ENCODE data around the gene SERPINA1.

Gene SERPINA1

DNA sequence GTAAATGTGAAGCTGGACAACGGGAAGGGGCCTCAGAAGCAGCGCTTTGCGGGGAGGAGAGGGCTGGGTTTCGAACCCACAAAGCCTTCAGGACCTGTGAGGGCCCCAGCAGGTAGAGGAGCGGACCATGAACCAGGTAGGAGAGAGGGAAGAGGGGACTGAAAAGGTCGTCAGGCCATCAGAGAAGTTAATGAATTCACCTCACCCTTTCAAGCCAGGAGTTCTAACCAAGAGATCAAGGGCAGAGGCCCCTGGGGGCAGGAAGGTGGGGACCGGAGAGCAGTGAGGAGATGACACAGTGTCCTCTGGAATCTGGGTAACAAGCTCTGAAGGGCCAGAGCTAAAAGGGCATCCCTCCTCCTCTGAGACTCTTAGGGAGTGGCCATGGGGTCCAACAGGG is 19.4 kb downstream of the SERPINA1 start:
- Histone ChIP-seq H3K27ac (ENCODE audit: insufficient read depth, low read depth, low read length, poor library complexity, severe bottlenecking) (no peak overlapping the region), H3K36me3 (ENCODE audit: control insufficient read depth, insufficient read depth, low read length) (no peaks in the 10 kb centered on the region), H3K4me1 (ENCODE audit: control insufficient read depth, insufficient read depth, low read length) (peaks cover 5% of the 10 kb centered on the region), H3K27me3 (ENCODE audit: control insufficient read depth, insufficient read depth, low read length, poor library complexity, severe bottlenecking) (no peaks in the 10 kb centered on the region), H3K9me3 (ENCODE audit: control insufficient read depth, low read length) (no peaks in the 10 kb centered on the region), H3K4me3 (ENCODE audit: insufficient read depth, low read depth, low read length) (no peak overlapping the region)
- WGBS, 2 experiments = 86 to 89% methylated on average over 7 of the region's 7 CpGs

DNA sequence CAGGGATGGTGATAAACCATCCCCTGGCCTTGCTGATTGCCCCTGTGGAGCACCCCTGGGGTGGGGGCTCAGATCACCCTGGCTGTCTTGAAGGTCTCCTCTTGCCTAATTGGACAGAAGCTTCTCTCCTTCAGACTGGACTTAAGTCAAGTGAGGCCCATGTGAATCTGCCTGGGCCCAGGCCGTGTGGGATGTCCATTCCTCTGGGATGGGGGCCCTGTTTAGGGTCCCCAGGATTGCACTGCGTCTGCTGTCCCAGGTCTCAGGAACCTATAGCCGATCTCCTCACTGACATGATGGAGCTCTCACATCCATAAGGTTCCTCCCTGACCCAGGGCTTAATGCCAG is 20.2 kb downstream of the SERPINA1 start:
- Histone ChIP-seq H3K27me3 (ENCODE audit: control insufficient read depth, insufficient read depth, low read length, poor library complexity, severe bottlenecking) (no peaks in the 10 kb centered on the region), H3K4me1 (ENCODE audit: control insufficient read depth, insufficient read depth, low read length) (no peaks in the 10 kb centered on the region), H3K9me3 (ENCODE audit: control insufficient read depth, low read length) (no peaks in the 10 kb centered on the region), H3K36me3 (ENCODE audit: control insufficient read depth, insufficient read depth, low read length) (no peaks in the 10 kb centered on the region), H3K4me3 (ENCODE audit: insufficient read depth, low read depth, low read length) (no peak overlapping the region), H3K27ac (ENCODE audit: insufficient read depth, low read depth, low read length, poor library complexity, severe bottlenecking) (no peak overlapping the region)
- 92 to 94% methylated on average over 3 of the region's 3 CpGs for WGBS, 2 experiments

DNA sequence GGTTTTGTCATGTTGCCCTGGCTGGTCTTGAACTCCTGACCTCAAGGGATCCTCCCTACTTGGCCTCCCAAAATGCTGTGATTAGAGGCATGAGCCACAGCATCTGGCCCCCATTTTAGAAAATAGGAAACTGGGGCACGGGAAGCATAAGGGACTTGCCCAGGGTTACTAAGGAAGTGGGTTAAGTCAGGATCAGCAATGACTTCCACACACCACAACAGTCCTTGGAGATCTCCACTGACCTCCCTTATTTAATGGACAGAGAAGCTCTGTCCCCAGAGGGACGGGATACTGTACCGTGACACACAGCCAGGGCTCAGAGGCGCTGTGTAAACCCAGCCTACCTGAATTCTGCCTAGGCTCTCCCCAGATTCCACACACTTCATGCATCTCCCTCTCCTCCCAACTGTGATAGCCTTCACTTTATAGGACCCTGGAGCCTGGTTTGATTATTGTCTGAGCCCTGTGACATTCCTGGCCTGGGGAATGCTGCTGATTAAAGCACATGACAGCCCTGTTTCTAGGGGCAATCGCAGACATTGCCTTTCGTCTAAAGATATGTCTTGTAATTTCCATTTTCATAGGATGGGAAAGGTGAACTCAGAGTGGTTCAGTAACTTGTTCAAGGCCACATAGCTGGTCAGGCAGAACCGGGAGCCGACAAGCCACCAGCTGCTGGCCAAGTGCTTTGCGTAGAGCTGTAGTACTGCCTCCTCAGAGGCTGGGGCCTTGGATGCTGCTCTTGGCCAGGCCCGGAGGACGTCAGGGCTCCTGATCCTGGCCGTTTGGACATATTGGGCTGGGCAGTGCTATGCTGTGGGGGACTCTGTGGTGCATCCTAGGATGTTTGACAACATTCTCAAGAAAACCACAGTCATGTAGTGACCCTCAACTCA is 20.8 kb downstream of the SERPINA1 start:
- 87 to 90% methylated on average over 12 of the region's 12 CpGs for WGBS, 2 experiments
- no peaks in the 10 kb centered on the region for H3K9me3 ChIP-seq (ENCODE audit: control insufficient read depth, low read length)
- no peak overlapping the region for H3K27ac ChIP-seq (ENCODE audit: insufficient read depth, low read depth, low read length, poor library complexity, severe bottlenecking)
- no peak overlapping the region for H3K4me3 ChIP-seq (ENCODE audit: insufficient read depth, low read depth, low read length)
- no peaks in the 10 kb centered on the region for H3K4me1 ChIP-seq (ENCODE audit: control insufficient read depth, insufficient read depth, low read length)
- H3K36me3 ChIP-seq (ENCODE audit: control insufficient read depth, insufficient read depth, low read length) = no peaks in the 10 kb centered on the region
- H3K27me3 ChIP-seq (ENCODE audit: control insufficient read depth, insufficient read depth, low read length, poor library complexity, severe bottlenecking) = no peaks in the 10 kb centered on the region

DNA sequence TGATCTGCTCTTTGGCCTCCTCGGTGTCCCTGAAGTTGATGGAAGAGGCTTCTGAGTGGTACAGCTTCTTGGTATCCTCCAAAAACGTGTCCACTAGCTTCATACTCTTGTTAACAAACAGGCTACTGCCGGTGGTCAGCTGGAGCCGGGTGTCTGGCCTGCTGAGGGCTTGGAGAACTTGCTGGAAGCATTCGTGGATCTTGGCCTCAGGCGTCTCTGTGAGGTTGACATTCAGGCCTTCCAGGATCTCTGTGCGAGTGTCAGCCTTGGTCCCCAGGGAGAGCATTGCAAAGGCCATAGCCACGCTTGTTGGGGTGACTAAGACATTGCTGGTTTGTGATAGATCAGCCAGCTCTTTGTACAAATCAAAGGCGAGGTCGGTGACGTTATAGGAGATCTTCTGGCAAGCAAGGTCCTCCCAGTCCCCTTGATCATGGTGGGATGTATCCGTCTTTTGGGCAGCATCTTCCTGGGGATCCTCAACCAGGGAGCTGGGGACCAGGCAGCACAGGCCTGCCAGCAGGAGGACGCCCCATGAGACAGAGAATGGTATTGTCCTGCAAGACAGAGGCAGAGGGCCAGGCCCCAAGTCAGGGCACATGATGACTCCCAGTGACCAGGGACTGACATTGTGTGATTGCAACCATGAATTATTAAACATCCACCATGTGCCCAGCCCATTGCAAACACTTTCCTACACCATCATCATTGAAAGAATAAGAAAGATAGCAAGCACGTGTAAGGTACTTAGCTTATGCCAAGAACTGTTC is 22.1 kb downstream of the SERPINA1 start, which contains the start of gene SERPINA2:
TSS of gene SERPINA2 (minus strand) at position 553 of the 770 bp plus-strand sequence.
- H3K36me3 ChIP-seq (ENCODE audit: control insufficient read depth, insufficient read depth, low read length) = no peaks in the 10 kb centered on the region
- H3K4me3 ChIP-seq (ENCODE audit: insufficient read depth, low read depth, low read length) = no peak within 1 kb of the TSS
- H3K4me1 ChIP-seq (ENCODE audit: control insufficient read depth, insufficient read depth, low read length) = no peaks in the 10 kb centered on the region
- H3K27me3 ChIP-seq (ENCODE audit: control insufficient read depth, insufficient read depth, low read length, poor library complexity, severe bottlenecking) = no peaks in the 10 kb centered on the region
- H3K9me3 ChIP-seq (ENCODE audit: control insufficient read depth, low read length) = no peaks in the 10 kb centered on the region
- H3K27ac ChIP-seq (ENCODE audit: insufficient read depth, low read depth, low read length, poor library complexity, severe bottlenecking) = no peak within 1 kb of the TSS
- WGBS, 2 experiments = 93% methylated on average over 14 of the region's 14 CpGs

DNA sequence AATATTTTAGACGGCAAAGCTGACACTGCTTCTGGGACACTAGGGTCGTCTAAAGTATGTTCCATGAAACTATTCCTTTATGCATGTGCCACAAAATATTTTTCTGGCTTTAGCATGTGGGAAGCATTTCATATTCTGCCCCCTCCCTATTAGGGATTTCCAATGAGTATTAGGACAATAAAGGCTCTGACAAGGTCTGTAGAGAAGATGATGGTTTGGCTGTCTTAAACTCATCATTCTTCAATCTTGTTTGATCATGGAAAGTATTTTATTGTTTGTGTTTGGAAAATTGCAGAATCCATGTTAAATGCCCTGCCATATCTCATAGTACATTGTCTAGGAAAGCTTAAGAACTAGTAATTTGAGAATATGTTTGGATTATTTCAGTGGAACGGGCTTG is 22.8 kb downstream of the SERPINA1 start:
- WGBS, 2 experiments = 93% methylated on average over 3 of the region's 3 CpGs
- no peaks in the 10 kb centered on the region for H3K27me3 ChIP-seq (ENCODE audit: control insufficient read depth, insufficient read depth, low read length, poor library complexity, severe bottlenecking)
- H3K36me3 ChIP-seq (ENCODE audit: control insufficient read depth, insufficient read depth, low read length) = no peaks in the 10 kb centered on the region
- H3K9me3 ChIP-seq (ENCODE audit: control insufficient read depth, low read length) = no peaks in the 10 kb centered on the region
- H3K4me1 ChIP-seq (ENCODE audit: control insufficient read depth, insufficient read depth, low read length) = no peaks in the 10 kb centered on the region
- no peak overlapping the region for H3K27ac ChIP-seq (ENCODE audit: insufficient read depth, low read depth, low read length, poor library complexity, severe bottlenecking)
- no peak overlapping the region for H3K4me3 ChIP-seq (ENCODE audit: insufficient read depth, low read depth, low read length)

DNA sequence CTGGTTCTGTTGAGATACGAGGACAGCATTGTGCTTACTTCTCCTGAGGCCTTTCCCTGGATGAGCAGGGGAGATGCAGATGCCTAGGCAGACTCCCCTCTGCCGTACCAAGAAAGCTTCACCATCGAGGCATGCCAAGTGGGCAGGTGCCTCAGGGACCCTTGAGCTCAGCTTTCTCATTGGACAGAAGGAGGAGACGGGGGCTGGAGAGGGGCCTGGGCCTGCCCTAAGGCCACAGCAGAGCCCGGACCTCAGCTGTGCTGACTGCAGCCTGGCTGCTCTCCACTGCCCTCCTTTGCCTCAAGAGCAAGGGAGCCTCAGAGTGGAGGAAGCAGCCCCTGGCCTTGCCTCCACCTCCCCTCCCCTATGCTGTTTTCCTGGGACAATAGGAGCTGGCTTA is 23.4 kb downstream of the SERPINA1 start:
- no peaks in the 10 kb centered on the region for H3K9me3 ChIP-seq (ENCODE audit: control insufficient read depth, low read length)
- 58% methylated on average over 5 of the region's 5 CpGs for WGBS, 2 experiments
- no peaks in the 10 kb centered on the region for H3K36me3 ChIP-seq (ENCODE audit: control insufficient read depth, insufficient read depth, low read length)
- H3K4me1 ChIP-seq (ENCODE audit: control insufficient read depth, insufficient read depth, low read length) = no peaks in the 10 kb centered on the region
- no peak overlapping the region for H3K27ac ChIP-seq (ENCODE audit: insufficient read depth, low read depth, low read length, poor library complexity, severe bottlenecking)
- no peak overlapping the region for H3K4me3 ChIP-seq (ENCODE audit: insufficient read depth, low read depth, low read length)
- no peaks in the 10 kb centered on the region for H3K27me3 ChIP-seq (ENCODE audit: control insufficient read depth, insufficient read depth, low read length, poor library complexity, severe bottlenecking)

DNA sequence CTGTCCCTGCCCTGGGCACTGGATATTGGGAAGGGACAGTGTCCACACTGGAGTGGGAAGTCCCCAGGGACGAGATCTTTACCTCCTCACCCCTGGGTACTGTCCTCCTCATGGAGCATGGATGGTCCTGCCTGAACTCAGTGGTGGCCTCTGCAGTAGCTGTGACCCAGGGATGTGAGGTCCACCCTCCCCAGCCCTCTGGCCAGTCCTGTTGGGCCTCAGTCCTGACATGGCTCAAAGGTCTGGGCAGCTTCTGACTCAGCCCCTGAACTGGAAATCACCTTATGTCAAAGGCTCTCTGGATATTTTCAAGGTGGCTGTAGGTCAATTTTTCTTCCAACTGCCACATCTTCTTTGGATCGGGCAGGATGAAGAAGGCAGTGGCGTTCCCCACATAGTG is 24.4 kb downstream of the SERPINA1 start:
- H3K4me1 ChIP-seq (ENCODE audit: control insufficient read depth, insufficient read depth, low read length) = no peaks in the 10 kb centered on the region
- H3K27me3 ChIP-seq (ENCODE audit: control insufficient read depth, insufficient read depth, low read length, poor library complexity, severe bottlenecking) = no peaks in the 10 kb centered on the region
- whole genome bisulfite sequencing, 2 experiments = 91 to 92% methylated on average over 3 of the region's 3 CpGs
- H3K36me3 ChIP-seq (ENCODE audit: control insufficient read depth, insufficient read depth, low read length) = no peaks in the 10 kb centered on the region
- H3K9me3 ChIP-seq (ENCODE audit: control insufficient read depth, low read length) = no peaks in the 10 kb centered on the region
- H3K4me3 ChIP-seq (ENCODE audit: insufficient read depth, low read depth, low read length) = no peak overlapping the region
- no peak overlapping the region for H3K27ac ChIP-seq (ENCODE audit: insufficient read depth, low read depth, low read length, poor library complexity, severe bottlenecking)

DNA sequence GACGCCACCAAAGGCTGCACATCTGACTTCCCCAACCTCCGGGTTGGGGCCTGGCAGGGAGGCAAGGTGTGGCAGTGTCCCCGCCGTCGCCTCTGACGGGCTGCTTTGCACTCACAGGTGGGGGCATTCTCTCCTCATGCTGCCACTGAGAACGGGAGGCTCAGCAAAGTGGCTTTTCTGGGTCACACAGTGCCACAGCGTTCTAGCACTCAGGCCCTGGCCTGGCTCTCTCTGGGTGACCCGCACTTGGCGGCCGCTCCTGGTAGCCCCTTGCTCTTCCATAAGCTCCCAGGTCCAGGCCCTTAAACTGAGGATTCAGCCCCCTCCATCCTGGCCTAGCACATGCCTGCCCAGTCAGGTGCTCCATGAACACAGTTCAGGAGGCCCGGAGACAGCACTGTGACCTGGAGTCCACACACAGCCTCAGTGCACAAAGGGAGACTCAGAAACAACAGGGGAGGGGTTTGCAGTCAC is 25.2 kb downstream of the SERPINA1 start:
- H3K4me1 ChIP-seq (ENCODE audit: control insufficient read depth, insufficient read depth, low read length) = no peaks in the 10 kb centered on the region
- WGBS, 2 experiments = 80% methylated on average over 12 of the region's 12 CpGs
- no peaks in the 10 kb centered on the region for H3K36me3 ChIP-seq (ENCODE audit: control insufficient read depth, insufficient read depth, low read length)
- H3K4me3 ChIP-seq (ENCODE audit: insufficient read depth, low read depth, low read length) = no peak overlapping the region
- H3K9me3 ChIP-seq (ENCODE audit: control insufficient read depth, low read length) = no peaks in the 10 kb centered on the region
- H3K27me3 ChIP-seq (ENCODE audit: control insufficient read depth, insufficient read depth, low read length, poor library complexity, severe bottlenecking) = no peaks in the 10 kb centered on the region
- no peak overlapping the region for H3K27ac ChIP-seq (ENCODE audit: insufficient read depth, low read depth, low read length, poor library complexity, severe bottlenecking)

DNA sequence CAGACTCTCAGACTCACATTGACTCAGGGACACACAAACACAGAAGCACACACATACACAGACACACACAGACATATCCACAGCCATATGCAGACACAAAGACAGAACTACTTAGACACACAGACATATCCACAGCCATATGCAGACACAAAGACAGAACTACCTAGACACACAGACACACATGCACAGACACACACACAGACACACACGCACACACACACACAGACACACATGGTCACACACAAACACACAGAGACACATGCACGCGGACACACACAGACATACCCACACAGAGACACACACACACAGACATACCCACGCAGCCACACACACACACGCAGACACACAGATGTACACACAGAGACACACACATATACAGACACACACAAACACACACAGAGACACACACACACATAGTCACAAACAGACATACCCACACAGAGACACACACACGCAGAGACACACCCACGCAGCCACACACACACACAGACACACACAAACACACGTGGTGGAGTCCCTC is 25.7 kb downstream of the SERPINA1 start:
- Histone ChIP-seq H3K4me3 (ENCODE audit: insufficient read depth, low read depth, low read length) (no peak overlapping the region), H3K27ac (ENCODE audit: insufficient read depth, low read depth, low read length, poor library complexity, severe bottlenecking) (no peak overlapping the region), H3K27me3 (ENCODE audit: control insufficient read depth, insufficient read depth, low read length, poor library complexity, severe bottlenecking) (no peaks in the 10 kb centered on the region), H3K36me3 (ENCODE audit: control insufficient read depth, insufficient read depth, low read length) (no peaks in the 10 kb centered on the region), H3K9me3 (ENCODE audit: control insufficient read depth, low read length) (no peaks in the 10 kb centered on the region), H3K4me1 (ENCODE audit: control insufficient read depth, insufficient read depth, low read length) (no peaks in the 10 kb centered on the region)
- WGBS, 2 experiments = 86 to 88% methylated on average over 8 of the region's 8 CpGs

DNA sequence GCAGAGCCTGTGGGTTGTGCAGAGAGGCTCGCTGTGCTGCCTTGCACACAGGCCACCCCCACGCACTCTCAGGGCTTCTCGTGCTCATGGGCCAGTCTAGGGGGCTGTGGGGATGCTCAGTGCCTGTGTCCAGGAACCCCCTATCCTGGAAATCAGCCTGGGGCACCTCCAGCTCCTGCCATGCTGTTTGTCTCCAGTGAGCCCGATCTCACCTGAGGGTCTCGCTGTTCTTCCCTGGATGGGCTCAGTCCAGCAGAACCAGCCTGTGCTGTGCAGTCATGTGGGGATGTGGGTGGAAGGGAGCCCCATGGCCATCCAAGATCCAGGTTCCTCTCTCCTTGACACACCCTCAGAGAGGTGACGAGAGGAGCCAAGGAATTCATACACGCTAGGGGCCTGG is 26.7 kb downstream of the SERPINA1 start:
- Histone ChIP-seq H3K4me1 (ENCODE audit: control insufficient read depth, insufficient read depth, low read length) (no peaks in the 10 kb centered on the region), H3K36me3 (ENCODE audit: control insufficient read depth, insufficient read depth, low read length) (no peaks in the 10 kb centered on the region), H3K27me3 (ENCODE audit: control insufficient read depth, insufficient read depth, low read length, poor library complexity, severe bottlenecking) (no peaks in the 10 kb centered on the region), H3K4me3 (ENCODE audit: insufficient read depth, low read depth, low read length) (no peak overlapping the region), H3K9me3 (ENCODE audit: control insufficient read depth, low read length) (no peaks in the 10 kb centered on the region), H3K27ac (ENCODE audit: insufficient read depth, low read depth, low read length, poor library complexity, severe bottlenecking) (no peak overlapping the region)
- 92% methylated on average over 5 of the region's 7 CpGs for WGBS, 2 experiments

Measured in ectodermal cell (in vitro differentiated cells).